CD4-positive, alpha-beta T cell treated with Interleukin-15 for 4 hours (primary cell): Measurements from ENCODE around the gene MED16.
"Not testable (repeated sequence)": the region's sequence is repeated elsewhere in the genome, so short reads cannot be mapped to it uniquely, and the experiment has no call there.

ENCODE experiments used
- DNase-seq: peaks from one replicate; pipeline ENCODE4 v3.0.0-alpha.2; 2020; ENCODE audit warnings: low spot score

Gene MED16

DNA sequence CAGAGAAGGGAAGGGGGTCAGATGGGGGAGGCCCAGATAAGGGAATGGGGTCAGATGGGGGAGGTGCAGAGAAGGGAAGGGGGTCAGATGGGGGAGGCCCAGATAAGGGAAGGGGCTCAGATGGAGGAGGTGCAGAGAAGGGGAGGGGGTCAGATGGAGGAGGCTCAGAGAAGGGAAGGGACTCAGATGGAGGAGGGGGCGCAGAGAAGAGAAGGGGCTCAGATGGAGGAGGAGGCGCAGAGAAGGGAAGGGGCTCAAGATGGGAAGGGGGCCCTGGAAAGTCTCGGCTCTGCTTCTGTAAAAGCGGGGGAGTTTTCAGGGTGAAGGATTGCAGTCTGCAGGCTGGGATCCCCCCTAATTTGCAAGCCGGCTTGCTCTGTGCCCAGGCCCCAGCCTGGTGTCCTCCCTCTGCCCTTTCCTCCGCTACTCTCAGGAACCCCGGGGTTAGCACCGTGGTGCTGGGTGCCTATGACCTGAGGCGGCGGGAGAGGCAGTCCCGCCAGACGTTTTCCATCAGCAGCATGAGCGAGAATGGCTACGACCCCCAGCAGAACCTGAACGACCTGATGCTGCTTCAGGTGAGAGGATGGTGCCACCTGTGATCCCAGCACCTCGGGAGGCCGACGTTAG, 63.7 kb downstream of the MED16 start:
- DNase-seq: no peak

DNA sequence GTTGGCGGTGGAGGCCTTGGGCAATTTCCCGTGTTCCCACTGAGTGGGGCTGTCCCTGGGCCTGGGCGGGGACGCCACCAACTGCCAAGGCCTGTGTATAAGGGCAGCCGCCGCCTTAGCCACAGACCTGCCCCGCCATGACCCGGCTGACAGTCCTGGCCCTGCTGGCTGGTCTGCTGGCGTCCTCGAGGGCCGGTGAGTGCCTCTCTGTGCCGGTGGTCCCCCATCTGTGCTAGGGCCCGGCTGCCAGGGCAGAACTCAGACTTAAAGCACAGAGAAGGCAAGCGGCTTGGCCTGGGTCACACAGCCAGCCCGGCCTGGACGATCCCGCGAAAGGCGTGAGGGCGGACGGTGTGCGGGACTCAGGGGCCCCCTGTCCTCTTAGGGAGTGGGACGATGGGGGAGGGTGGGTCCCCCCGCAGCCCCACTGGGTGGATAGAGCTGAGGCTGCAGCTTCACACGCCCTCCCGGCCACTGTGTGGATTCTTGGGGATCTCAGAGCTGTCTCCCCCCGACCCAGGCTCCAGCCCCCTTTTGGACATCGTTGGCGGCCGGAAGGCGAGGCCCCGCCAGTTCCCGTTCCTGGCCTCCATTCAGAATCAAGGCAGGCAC, 65.2 kb downstream of the MED16 start, which contains the start of gene AZU1:
Gene AZU1 (plus strand): TSS at position 128 of the 612 bp plus-strand sequence. CDS start 10 bp downstream, at position 138.
- DNase-seq: no peak

DNA sequence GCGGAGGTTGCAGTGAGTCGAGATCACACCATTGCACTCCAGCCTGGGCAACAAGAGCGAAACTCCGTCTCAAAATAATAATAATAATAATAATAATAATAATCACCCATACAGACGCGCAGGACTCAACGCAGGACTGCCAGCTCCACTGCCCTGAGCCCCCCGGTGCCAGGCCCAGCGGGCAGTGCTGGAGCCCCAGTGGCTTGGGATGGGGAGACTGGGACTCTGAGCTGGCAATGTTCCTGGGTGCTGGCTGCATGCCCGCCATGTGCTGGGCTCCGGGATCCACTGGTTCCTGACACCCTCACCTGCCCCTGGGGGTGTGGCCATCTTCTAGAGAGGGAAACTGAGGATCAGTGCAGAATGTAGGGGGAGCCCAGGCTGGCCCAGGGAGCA, 65.7 kb downstream of the MED16 start:
- no peak for DNase-seq

DNA sequence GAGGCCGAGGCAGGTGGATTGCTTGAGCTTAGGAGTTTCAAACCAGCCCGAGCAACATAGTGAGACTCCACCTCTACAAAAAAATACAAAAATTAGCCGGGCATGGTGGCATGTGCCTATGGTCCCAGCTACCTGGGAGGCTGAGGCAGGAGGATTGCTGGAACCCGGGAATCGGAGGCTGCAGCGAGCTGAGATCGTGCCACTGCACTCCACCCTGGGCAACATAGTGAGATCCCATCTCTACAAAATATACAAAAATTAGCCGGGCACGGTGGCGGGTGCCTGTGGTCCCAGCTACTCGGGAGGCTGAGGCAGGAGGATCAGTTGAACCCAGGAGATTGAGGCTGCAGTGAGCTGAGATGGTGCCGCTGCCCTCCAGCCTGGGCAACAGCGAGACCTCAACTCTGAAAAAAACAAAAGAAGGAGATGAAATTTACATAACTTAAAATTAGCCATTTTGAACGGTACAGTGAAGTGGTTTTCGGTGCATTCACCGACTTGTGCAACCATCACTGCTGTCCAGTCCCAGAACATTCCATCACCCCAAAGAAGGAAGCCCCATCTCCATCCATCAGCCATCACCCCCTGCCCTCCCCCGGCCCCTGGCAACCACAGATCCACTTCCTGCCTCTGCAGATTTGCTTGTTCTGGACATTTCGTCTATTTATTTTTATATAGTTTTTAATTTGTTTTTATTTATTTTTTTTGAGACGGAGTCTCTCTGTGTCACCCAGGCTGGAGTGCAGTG, 66.9 kb downstream of the MED16 start:
- no peak for DNase-seq

DNA sequence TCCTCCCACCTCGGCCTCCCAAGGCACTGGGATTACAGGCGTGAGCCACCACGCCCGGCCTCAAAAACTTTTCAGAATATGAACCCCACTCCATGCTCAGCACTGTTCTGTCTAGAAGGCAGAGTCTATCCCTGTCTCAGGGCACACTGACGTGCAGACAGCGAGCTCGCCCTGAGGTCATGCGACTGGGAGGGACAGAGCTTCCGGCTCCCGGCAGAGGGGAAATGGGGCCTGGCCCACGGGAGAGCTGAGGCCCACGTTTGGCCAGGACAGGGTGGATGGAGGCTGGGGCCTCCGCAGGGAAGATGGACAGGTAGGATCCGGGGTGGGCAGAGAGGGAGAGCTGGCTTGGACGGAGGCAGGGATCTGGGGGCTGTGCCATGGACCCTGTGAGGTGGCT, 68.1 kb downstream of the MED16 start:
- no peak for DNase-seq

DNA sequence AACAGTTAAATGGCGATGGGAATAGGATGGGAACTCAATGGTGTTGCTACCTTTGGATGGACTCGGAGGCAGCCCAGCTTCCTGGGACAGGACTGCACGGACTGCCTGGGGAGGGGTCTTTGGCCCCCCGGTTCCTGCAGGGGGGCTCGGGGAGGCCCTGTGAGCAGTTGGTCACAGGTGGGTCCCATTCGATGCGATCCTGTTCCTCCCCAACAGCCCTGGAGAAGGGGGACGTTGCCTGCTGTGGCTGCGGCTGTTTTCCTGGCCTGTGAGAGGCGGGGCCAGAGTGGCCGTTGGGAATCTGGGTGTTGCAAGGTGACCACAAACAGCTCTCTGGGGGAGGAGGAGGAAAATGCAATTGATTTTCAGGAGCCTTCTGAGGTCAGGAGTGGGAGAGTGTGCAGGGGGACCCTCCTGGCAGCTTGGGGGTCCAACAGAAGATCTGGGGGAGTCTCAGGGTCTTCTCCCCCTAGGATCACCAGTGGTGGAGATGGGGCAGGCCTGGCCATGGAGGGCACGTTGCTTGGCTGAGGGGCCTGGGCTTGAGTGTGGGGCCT, 69.3 kb downstream of the MED16 start:
- DNase-seq: no peak

DNA sequence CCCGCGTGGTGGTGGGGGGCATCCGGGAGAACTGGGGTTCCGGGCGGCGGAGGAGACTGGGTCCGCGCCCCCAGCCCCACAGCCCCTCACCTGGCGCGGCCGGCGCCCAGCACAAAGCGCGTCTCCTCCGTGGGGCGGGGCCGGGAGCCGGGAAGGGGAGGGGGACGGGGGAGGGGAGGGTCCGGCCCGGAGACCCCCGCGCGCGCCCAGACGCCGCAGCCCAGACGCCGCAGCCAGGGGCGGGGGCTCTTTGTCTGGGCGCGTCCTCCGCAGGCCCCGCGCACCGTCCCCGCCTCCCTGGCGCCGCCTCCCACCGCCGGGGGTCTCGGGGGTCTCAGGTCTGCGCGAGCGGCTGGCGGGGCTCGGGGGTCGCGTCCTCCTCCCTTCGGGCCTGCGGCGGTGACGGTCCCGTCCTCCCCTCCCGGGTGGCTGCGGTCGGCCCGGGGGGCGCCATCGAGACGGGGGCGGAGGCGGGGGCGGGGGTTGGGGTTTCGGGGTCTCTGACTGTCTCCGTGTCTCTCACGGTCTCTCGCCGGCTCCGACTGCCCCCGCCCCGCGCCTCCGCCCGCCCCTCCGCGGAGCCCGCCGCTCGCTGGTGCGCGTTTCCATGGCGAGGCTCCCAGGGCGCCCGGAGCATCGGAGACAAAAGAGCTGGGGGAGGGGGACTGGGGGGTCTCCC, 71.0 kb downstream of the MED16 start, which contains the start of gene PLPPR3:
Gene PLPPR3 (minus strand): TSS at position 131 of the 679 bp plus-strand sequence. CDS start 396 bp downstream, outside the sequence.
- no peak for DNase-seq

DNA sequence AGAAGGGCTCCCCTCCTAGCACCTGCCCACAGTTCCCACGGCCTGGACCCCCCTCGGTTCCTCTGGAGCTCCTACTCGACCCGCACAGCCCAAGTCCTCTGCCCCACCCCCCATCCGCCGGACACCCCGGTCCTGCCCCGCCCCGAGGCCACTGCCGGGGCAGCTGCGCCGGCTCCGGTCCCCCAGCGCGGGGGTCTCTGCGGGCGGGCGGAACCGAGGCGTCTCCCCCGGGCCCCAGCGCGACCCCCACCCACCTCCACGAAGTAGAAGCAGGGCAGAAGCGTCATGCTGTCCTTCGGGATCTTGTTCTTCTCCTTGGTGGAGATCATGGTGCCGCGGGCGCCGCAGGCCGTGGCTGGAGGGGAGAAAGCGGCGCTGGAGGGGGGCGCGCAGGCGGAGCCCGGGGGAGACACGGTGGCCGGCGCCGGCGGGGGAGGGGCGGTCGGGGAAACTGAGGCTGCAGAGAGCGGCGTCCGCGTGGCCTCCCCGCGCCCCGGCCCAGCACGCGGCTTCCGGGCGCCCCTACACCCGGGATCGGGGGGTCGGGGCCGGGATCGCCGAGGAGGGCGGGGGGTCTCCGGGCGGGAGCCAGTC, 71.7 kb downstream of the MED16 start:
- DNase-seq: no peak

DNA sequence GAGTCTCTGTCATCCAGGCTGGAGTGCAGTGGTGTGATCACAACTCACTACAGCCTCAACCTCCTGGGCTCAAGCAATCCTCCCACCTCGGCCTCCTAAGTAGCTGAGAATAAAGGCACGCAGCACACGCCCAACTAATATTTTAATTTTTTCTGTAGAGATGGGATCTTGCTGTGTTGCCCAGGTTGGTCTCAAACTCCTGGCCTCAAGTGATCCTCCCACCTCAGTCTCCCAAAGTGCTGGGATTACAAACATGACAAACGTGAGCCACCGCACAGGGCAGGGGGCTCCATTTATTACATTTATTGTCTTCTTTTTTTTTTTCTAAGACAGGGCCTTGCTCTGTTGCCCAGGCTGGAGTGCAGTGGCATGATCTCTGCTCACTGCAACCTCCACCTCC, 72.8 kb downstream of the MED16 start:
- not testable (repeated sequence) for DNase-seq
